ENCODE measurements around the gene PI4KB. TPM values are rescaled to one million over a fixed set of nuclear protein-coding genes. Genes with fewer than 3 reads are reported as not detected.

PI4KB gene
- total RNA-seq, 4 donors from 2014 or later = 69.9 to 100 (median 72.3) TPM

GRCh38 chr1:151266821-151267220 is 60.4 kb downstream of the PI4KB start:
- no peak overlapping the region for H3K4me3 ChIP-seq
- 78 to 81% methylated on average over 8 of the region's 8 CpGs for WGBS, 2 donors
- peaks cover 3 to 89% (median 18%) of the 10 kb centered on the region in 3 donors for H3K36me3 ChIP-seq
- H3K4me1 ChIP-seq = no peaks in the 10 kb centered on the region
- no peak for DNase-seq (ENCODE audit: low spot score in 2 of 2)
- TF ChIP-seq EP300 (IDR thresholded peaks at IDR 0.05) (no peak), POLR2A (IDR thresholded peaks at IDR 0.05) (no peak), CTCF (IDR thresholded peaks at IDR 0.05) (no peak)
- no peak overlapping the region for H3K27ac ChIP-seq
- no peaks in the 10 kb centered on the region for H3K27me3 ChIP-seq
- H3K9me3 ChIP-seq = no peaks in the 10 kb centered on the region

GRCh38 chr1:151266315-151266714 is 60.9 kb downstream of the PI4KB start:
- H3K9me3 ChIP-seq = no peaks in the 10 kb centered on the region
- 83 to 89% methylated on average over 3 of the region's 3 CpGs for WGBS, 2 donors
- no peak overlapping the region for H3K27ac ChIP-seq
- peaks cover 3 to 89% (median 18%) of the 10 kb centered on the region in 3 donors for H3K36me3 ChIP-seq
- no peaks in the 10 kb centered on the region for H3K27me3 ChIP-seq
- TF ChIP-seq EP300 (IDR thresholded peaks at IDR 0.05) (no peak), CTCF (IDR thresholded peaks at IDR 0.05) (no peak), POLR2A (IDR thresholded peaks at IDR 0.05) (no peak)
- no peaks in the 10 kb centered on the region for H3K4me1 ChIP-seq
- DNase-seq (ENCODE audit: low spot score in 2 of 2) = no peak
- H3K4me3 ChIP-seq = no peak overlapping the region

- H3K27ac ChIP-seq = no peak overlapping the region
- H3K9me3 ChIP-seq = no peaks in the 10 kb centered on the region
- H3K27me3 ChIP-seq = no peaks in the 10 kb centered on the region
- no peak overlapping the region for H3K4me3 ChIP-seq
- DNase-seq (ENCODE audit: low spot score in 2 of 2) = no peak
- 89 to 92% methylated on average over 14 of the region's 14 CpGs for WGBS, 2 donors
- H3K36me3 ChIP-seq = peaks cover 3 to 88% (median 18%) of the 10 kb centered on the region in 3 donors
- H3K4me1 ChIP-seq = no peaks in the 10 kb centered on the region
- TF ChIP-seq POLR2A (IDR thresholded peaks at IDR 0.05) (no peak), EP300 (IDR thresholded peaks at IDR 0.05) (no peak), CTCF (IDR thresholded peaks at IDR 0.05) (no peak)
These were observed 61.6 kb downstream of the PI4KB start for GRCh38 chr1:151265446-151266236.

- DNase-seq (ENCODE audit: low spot score in 2 of 2) = no peak
- Histone ChIP-seq H3K4me1 (peaks cover 0 to 14% (median 11%) of the 10 kb centered on the region in 4 donors), H3K27ac (no peak overlapping the region), H3K27me3 (no peaks in the 10 kb centered on the region), H3K4me3 (no peak overlapping the region), H3K9me3 (no peaks in the 10 kb centered on the region), H3K36me3 (peaks cover 0 to 25% (median 5%) of the 10 kb centered on the region in 3 donors)
- TF ChIP-seq CTCF (IDR thresholded peaks at IDR 0.05) (no peak), EP300 (IDR thresholded peaks at IDR 0.05) (no peak)
- 90 to 92% methylated on average over 2 of the region's 2 CpGs for WGBS, 2 donors
These were observed 67.9 kb downstream of the PI4KB start for GRCh38 chr1:151259351-151259750.

- H3K4me1 ChIP-seq = peaks cover 0 to 21% (median 11%) of the 10 kb centered on the region in 4 donors
- DNase-seq (ENCODE audit: low spot score in 2 of 2) = no peak
- H3K27ac ChIP-seq = peak overlapping the region in 3 of 4 donors; percentile 86 to 95 (median 90)
- no peak for TF ChIP-seq EP300 (IDR thresholded peaks at IDR 0.05)
- TF ChIP-seq POLR2A (IDR thresholded peaks at IDR 0.05) = no peak
- TF ChIP-seq CTCF (IDR thresholded peaks at IDR 0.05) = no peak
- no peaks in the 10 kb centered on the region for H3K9me3 ChIP-seq
- no peaks in the 10 kb centered on the region for H3K36me3 ChIP-seq
- peak overlapping the region; percentile 70 to 96 (median 93) for H3K4me3 ChIP-seq
- WGBS, 2 donors = 43 to 45% methylated on average over 10 of the region's 10 CpGs
- H3K27me3 ChIP-seq = no peaks in the 10 kb centered on the region
These were observed 71.8 kb downstream of the PI4KB start for GRCh38 chr1:151255381-151255780.
